ENCODE measurements around the gene SPO11. TPM values are rescaled to one million over a fixed set of nuclear protein-coding genes. Genes with fewer than 3 reads are reported as not detected.

SPO11 gene
- total and polyA plus RNA-seq, 3 donors from 2014 or later, result 5.9 to 13.8 (median 12.3) TPM

DNA sequence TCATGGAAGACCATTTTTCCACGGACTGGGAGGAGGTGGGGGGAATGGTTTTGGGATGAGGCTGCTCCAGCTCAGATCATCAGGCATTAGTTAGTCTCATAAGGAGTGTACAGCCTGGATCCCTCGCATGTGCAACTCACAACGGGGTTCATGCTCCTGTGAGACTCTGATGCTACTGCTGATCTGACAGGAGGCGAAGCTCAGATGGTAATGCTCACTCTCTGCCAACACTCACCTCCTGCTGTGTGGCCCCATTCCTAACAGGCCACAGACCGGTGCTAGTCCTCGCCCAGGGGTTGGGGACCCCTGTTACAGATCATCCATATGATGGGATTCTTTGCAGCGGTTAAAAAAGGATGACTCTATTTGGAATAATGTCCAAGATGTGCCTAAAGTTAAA, 35.6 kb upstream of the SPO11 start:
- no peak for DNase-seq
- H3K4me1 ChIP-seq, result no peaks in the 10 kb centered on the region
- no peak overlapping the region for H3K4me3 ChIP-seq
- 77 to 81% methylated on average over 7 of the region's 7 CpGs for WGBS, 2 donors
- TF ChIP-seq, protein P1, sequence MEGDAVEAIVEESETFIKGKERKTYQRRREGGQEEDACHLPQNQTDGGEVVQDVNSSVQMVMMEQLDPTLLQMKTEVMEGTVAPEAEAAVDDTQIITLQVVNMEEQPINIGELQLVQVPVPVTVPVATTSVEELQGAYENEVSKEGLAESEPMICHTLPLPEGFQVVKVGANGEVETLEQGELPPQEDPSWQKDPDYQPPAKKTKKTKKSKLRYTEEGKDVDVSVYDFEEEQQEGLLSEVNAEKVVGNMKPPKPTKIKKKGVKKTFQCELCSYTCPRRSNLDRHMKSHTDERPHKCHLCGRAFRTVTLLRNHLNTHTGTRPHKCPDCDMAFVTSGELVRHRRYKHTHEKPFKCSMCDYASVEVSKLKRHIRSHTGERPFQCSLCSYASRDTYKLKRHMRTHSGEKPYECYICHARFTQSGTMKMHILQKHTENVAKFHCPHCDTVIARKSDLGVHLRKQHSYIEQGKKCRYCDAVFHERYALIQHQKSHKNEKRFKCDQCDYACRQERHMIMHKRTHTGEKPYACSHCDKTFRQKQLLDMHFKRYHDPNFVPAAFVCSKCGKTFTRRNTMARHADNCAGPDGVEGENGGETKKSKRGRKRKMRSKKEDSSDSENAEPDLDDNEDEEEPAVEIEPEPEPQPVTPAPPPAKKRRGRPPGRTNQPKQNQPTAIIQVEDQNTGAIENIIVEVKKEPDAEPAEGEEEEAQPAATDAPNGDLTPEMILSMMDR (IDR thresholded peaks at IDR 0.05), result no peak
- no peak for TF ChIP-seq POLR2A (IDR thresholded peaks at IDR 0.05)
- H3K27ac ChIP-seq, result no peak overlapping the region
- no peaks in the 10 kb centered on the region for H3K27me3 ChIP-seq
- no peaks in the 10 kb centered on the region for H3K36me3 ChIP-seq (ENCODE audit: low read depth, missing control alignments)
- intact Hi-C loops (cut with DNase I; ENCODE audit: low total_unique reads), result no loop called here
- H3K9me3 ChIP-seq, result no peaks in the 10 kb centered on the region

DNA sequence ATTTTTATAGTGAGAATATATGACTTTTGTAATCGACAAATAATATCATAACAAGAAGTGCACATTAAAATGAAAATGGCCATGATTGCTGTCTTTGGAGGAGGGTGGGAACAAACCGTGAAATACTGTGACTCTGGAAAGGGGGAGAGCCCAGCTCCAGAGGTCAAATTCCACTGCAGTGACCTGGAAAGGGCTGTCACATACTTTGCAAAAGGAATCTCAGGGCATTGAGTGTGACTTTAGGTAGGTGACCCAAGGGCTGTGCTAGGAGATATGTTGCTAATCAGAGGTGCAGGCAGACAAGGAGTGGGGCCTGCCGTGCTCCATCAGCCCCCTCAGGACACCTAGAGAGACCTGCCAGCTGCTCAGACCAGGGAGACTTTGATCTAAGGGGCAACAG, 35.1 kb upstream of the SPO11 start:
- Histone ChIP-seq H3K36me3 (ENCODE audit: low read depth, missing control alignments) (no peaks in the 10 kb centered on the region), H3K27ac (no peak overlapping the region), H3K4me3 (no peak overlapping the region), H3K4me1 (no peaks in the 10 kb centered on the region), H3K27me3 (no peaks in the 10 kb centered on the region), H3K9me3 (no peaks in the 10 kb centered on the region)
- TF ChIP-seq, protein P1 (IDR thresholded peaks at IDR 0.05), result no peak
- TF ChIP-seq POLR2A (IDR thresholded peaks at IDR 0.05), result no peak
- WGBS, 2 donors, result 64 to 74% methylated on average over 3 of the region's 3 CpGs
- DNase-seq, result no peak
- intact Hi-C loops (cut with DNase I; ENCODE audit: low total_unique reads), result no loop called here

DNA sequence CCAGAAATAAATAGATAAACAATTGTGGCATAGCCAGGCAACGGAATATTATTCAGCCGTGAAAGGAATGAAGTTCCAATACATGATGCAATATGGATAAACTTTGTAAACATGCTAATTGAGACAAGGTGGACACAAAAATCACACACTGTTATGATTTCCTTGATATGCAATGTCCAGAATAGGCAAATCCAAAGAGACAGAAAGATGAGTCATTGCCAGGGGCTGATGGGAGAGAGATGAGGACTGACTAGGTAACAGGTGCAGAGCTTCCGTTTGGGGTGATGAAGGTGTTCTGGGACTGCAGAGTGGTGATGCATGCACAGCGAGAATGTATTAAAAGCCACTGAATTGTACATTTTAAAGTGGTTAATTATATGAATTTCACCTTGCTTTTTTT, 31.1 kb upstream of the SPO11 start:
- intact Hi-C loops (cut with DNase I; ENCODE audit: low total_unique reads), result no loop called here
- Histone ChIP-seq H3K4me3 (no peak overlapping the region), H3K9me3 (no peaks in the 10 kb centered on the region), H3K36me3 (ENCODE audit: low read depth, missing control alignments) (no peaks in the 10 kb centered on the region), H3K4me1 (no peaks in the 10 kb centered on the region), H3K27ac (no peak overlapping the region), H3K27me3 (no peaks in the 10 kb centered on the region)
- 85 to 92% methylated on average over 4 of the region's 4 CpGs for WGBS, 2 donors
- DNase-seq, result no peak
- TF ChIP-seq, protein P1 (IDR thresholded peaks at IDR 0.05), result no peak
- no peak for TF ChIP-seq POLR2A (IDR thresholded peaks at IDR 0.05)

DNA sequence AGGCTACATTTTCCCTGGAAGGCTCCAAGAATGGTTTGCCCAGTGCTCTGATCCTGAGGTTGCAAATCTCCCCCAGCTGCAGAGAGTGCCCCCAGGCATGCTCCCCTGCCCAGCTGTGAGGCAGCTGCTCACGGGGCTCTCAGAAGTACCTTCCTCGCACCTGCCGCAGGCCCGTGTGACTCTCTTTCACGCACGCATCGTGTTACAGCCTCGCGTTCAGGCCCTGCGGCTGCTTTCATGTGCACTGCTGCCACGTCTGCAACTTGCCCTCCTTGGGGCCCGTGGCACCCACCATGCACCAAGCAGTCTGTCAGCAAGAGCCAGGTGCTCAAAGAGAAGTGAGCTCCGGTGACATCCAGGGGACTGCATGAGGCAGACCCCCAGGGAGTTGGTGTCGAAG, 28.6 kb upstream of the SPO11 start:
- TF ChIP-seq POLR2A (IDR thresholded peaks at IDR 0.05), result no peak
- TF ChIP-seq, protein P1 (IDR thresholded peaks at IDR 0.05), result no peak
- intact Hi-C loops (cut with DNase I; ENCODE audit: low total_unique reads), result no loop called here
- Histone ChIP-seq H3K36me3 (ENCODE audit: low read depth, missing control alignments) (no peaks in the 10 kb centered on the region), H3K9me3 (no peaks in the 10 kb centered on the region), H3K27me3 (no peaks in the 10 kb centered on the region), H3K27ac (no peak overlapping the region), H3K4me3 (no peak overlapping the region), H3K4me1 (no peaks in the 10 kb centered on the region)
- DNase-seq, result no peak
- 72 to 85% methylated on average over 14 of the region's 14 CpGs for WGBS, 2 donors

DNA sequence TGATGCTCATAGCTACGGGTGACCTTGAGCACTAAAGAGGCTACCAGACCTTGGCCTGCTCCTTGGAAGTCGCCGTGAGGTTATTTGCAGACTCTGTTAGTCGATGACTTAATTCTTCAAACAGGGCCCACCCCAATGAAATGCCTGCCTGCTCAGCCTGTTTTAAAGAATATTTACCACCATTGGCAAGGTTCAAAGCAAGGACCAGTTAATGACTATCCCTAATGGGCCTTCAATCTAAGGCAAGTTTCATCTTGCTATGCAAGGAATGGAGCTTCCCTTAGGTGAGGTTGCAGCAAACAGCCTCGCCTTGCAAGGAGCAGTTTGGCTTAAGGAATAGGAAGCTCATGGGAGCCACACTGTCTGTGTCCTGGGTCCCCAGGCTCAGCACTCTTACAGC, 22.9 kb upstream of the SPO11 start:
- H3K4me3 ChIP-seq, result no peak overlapping the region
- H3K4me1 ChIP-seq, result no peaks in the 10 kb centered on the region
- 81 to 88% methylated on average over 2 to 5 of the region's 5 CpGs for WGBS, 2 donors
- H3K27ac ChIP-seq, result no peak overlapping the region
- TF ChIP-seq, protein P1 (IDR thresholded peaks at IDR 0.05), result no peak
- no peak for TF ChIP-seq POLR2A (IDR thresholded peaks at IDR 0.05)
- no peak for DNase-seq
- no peaks in the 10 kb centered on the region for H3K36me3 ChIP-seq (ENCODE audit: low read depth, missing control alignments)
- no peaks in the 10 kb centered on the region for H3K9me3 ChIP-seq
- H3K27me3 ChIP-seq, result no peaks in the 10 kb centered on the region
- intact Hi-C loops (cut with DNase I; ENCODE audit: low total_unique reads), result no loop called here

Measured in testis (tissue), 3 donors.